GM15510 (cell line): ENCODE results near the gene SEC14L3.

ENCODE experiments used
- POLR2A ChIP-seq: IDR thresholded peaks from 3 replicates; pipeline ENCODE4 v1.6.1; 2011; ENCODE audit warnings: borderline replicate concordance; ENCODE audit not compliant: insufficient read length; ENCODE audit errors: extremely low read depth

SEC14L3 gene

DNA sequence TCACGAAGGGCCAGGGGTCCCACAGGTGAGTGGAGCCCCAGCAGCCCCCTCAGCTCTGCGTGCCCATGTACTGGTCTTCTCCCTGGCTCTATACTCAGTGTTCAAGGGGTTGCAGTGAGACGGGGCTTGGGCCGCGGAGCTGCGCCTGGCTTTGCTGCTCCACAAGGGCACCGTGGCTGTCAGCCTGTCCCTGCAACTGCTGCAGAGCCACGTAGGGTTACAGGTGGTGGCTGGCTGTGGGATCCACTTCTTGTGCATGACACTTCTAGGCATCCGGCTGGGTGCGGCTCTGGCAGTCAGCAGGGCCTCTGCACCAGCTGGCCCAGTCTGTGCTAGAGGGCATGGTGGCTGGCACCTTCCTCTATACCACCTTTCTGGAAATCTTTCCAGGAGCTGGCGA lies 32.0 kb downstream of the SEC14L3 start:
- TF ChIP-seq POLR2A, result no peak

DNA sequence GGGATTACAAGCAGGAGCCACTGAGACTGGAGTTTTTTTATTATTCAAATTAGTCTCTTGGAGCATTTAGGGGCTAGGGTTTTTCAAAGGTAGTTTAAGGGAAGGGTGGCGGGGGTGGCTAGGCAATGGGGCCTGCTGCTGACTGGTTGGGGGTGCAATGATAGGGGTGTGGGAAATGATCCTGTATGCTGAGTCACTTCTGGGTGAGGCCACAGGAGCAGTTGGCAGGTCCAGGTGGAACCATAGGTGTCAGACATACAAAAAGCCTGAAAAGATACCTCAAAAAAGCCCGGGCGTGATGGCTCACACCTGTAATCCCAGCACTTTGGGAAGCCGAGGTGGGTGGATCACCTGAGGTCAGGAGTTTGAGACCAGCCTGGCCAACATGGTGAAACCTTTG lies 32.6 kb downstream of the SEC14L3 start:
- no peak for TF ChIP-seq POLR2A

DNA sequence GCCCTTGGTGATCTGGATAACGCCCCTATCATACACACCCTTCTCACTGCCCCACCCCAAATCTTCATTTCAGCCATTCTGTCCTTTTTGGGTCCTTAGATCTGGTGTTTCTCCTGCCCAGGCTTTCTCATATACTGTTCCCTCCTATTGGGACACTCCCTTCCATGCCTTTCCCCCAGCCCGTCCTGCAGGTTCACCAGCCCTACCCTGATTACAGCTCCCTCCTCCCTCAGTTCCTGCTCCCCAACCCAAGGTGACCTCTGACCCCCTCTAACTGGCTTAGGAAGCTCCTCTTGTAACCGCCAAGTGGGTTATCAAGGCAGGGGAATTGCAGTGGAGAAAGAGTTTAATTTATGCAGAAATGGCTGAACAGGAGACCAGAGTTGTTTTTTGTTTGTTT lies 33.3 kb downstream of the SEC14L3 start:
- no peak for TF ChIP-seq POLR2A

DNA sequence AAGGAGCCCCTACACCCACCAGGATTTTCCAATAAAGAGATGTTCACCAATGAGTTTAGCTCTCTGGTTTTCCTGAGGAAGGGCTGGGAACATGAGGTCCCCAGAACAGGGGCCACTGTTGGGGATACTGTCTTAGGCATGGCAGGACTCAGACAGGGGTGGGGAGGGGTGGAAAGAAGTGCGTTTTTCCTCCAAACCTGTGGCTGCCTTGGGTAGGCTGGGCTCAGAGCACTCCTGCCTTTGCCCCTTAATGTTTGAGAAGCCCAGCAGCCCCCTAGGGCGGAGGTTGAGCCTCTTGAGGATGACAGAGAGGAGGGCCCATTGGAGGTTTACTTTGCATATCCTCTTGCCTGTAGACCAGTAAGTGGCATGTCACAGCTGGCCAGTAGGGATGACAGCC lies 35.6 kb downstream of the SEC14L3 start:
- TF ChIP-seq POLR2A, result no peak

DNA sequence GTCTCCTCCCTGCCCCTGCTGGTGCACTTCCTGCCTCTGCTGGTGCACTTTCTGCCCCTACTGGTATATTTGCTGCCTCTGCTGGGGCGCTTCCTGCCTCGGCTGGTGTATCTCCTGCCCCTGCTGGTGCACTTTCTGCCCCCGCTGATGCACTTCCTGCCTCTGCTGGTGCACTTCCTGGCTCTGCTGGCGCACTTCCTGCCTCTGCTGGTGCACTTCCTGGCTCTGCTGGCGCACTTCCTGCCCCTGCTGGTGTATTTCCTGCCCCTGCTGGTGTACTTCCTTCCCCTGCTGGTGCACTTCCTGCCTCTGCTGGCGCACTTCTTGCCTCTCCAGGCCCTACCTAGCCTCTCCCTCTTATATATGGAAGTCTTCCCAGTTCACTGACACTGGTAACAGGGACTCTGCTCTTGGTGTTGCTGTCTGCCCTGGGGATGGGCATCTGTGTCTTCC lies 36.1 kb downstream of the SEC14L3 start:
- peak; percentile 44 for TF ChIP-seq POLR2A

DNA sequence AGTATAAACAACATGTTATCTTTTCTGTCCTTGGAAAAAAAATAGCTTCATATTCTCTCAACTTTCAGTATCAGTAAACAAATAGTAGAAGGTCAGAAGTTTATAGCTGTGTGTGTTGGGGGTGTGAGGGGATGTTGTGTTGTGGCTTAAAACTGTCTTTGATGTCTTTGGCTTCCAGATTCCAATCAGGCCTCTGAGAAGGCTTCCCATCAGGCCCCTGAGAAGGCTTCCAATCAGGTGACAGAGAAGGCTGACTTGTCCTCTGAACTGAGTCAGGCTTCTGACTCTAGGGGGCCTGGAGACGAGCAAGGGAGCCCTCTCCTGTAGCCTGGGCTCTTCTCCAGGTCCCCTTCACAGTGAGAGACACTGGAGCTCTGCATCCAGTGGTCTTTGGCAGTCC lies 37.0 kb downstream of the SEC14L3 start:
- TF ChIP-seq POLR2A, result no peak

DNA sequence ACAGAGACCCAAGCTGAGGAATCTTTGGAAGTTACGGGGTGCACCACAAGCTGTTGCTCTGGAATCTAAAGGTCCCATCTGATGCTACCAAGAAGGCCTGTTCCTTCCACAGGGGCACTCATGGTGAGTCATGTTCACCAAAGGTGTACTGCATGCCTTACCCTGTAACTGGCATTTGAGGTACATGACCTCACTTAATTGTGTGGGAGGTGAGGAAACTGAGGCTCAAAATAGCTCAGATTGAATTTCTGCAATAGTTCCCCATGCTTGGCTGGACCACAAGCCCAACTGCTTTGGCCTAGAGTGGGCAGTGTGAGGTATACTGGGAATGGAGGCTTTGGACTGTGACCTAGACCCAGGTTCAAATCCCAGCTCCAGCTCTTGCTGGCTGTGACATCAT lies 38.0 kb downstream of the SEC14L3 start:
- no peak for TF ChIP-seq POLR2A

DNA sequence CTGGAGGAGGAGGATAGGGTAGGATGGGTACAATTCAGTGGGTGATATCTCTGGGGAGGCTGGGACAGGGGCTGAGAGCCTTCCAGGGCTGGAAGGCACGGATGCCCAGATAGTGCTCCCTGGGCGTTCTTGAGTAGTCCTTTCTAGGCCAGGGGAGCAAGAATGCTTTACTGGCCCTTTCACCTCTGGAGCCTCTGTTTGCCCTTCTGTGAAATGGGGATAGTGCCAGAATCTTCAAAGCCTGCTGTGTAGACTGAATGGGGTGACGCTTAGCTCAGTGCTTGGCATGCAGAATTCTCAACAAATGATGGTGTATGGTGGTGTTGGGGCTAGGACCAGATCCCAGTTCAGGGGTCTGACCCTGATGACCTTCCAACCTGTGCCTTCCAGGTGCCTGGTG lies 38.6 kb downstream of the SEC14L3 start:
- no peak for TF ChIP-seq POLR2A

DNA sequence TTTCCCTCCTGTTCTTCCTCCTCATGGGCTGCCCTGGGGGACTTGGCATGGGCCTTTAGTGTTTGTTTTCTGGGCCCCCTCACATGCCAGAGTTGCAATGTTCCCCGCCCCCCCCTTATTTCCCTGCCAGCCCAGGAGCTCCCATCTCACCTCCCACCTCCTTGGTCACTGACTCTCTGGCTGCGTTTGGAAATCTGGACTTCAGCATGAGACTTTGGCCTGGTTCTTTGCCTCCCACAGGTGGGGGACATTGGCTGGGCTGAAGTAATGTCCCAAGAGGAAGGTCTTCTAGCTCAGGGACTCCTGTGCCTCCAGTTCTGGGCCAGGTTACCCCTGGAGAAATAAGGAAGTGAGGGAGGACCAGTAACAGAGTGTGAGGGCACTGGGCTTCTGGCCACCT lies 39.3 kb downstream of the SEC14L3 start:
- no peak for TF ChIP-seq POLR2A

DNA sequence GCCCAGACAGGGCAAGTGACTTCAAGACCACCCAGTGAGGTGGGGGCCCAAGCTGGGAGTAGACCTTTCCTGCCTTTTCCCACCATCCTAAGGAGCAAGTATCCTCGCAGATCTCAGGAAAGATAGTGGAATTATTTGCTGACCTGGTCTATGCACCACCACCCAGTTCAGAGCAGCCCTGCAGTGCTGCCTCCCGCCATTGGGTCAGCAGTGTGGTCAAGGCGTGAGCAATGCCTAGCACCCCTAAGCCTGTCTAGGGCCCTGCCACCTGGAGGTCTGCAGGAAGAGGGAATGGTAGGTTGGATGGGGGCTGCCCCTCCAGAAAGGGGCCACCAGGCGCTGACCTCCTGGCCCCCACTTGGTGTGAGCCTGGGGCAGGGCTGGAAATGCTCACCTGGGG lies 39.7 kb downstream of the SEC14L3 start:
- TF ChIP-seq POLR2A, result no peak

DNA sequence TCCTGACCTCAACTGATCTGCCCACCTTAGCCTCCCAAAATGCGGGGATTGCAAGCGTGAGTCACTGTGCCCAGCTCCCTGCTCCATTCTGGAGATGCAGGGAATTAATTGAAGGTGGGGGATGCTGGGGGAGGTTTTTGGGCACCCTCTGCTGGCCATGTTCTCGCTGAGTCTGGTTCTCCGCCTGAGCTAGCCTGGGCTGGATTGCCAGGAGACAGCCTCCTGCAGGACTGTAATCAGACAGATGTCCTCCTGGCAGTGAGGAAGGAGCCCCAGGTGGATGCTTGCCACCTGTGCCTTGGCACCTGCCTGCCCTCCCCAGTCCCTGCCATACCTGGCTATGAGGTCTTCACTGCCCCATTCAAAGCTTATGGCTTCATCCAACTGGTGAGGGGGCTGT lies 40.9 kb downstream of the SEC14L3 start:
- no peak for TF ChIP-seq POLR2A

DNA sequence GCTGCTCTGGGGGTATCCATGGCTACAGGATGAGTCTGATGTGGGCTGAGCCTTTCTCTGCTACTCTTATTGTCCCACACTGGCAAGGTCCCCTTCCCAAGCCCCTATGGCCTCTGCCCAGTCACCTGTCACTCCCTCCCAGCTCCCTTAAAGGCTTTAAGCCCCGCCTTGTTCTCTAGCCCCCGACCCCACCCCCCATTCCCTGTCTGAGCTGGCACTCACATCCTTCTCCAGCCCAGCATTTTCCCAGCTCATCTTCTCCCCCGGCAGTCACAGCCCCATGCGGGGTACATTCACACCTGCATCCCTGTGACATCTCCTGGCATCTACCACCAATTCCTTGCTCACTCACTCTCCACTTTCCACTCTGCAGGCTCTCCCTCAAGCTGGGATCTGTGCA lies 41.9 kb downstream of the SEC14L3 start:
- no peak for TF ChIP-seq POLR2A

DNA sequence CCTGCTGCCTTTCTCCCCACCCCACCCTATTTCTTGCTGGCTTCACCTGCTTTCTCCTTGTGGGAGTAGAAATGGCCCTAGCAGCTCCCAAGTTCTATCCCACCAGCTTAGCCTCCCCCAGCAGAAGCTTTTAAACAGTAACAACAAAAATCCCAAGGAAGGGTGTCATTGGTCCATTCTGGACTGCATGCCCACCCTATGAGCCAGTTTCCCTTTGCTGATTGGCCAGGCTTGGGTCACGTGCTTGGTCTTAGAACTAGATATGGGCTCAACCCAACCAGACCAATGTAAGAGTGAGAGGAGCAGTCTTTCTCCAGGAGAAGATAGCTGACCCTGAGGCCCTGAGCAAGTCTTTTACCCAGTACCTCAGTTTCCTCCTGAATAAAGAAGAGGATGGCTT lies 43.9 kb downstream of the SEC14L3 start:
- no peak for TF ChIP-seq POLR2A

DNA sequence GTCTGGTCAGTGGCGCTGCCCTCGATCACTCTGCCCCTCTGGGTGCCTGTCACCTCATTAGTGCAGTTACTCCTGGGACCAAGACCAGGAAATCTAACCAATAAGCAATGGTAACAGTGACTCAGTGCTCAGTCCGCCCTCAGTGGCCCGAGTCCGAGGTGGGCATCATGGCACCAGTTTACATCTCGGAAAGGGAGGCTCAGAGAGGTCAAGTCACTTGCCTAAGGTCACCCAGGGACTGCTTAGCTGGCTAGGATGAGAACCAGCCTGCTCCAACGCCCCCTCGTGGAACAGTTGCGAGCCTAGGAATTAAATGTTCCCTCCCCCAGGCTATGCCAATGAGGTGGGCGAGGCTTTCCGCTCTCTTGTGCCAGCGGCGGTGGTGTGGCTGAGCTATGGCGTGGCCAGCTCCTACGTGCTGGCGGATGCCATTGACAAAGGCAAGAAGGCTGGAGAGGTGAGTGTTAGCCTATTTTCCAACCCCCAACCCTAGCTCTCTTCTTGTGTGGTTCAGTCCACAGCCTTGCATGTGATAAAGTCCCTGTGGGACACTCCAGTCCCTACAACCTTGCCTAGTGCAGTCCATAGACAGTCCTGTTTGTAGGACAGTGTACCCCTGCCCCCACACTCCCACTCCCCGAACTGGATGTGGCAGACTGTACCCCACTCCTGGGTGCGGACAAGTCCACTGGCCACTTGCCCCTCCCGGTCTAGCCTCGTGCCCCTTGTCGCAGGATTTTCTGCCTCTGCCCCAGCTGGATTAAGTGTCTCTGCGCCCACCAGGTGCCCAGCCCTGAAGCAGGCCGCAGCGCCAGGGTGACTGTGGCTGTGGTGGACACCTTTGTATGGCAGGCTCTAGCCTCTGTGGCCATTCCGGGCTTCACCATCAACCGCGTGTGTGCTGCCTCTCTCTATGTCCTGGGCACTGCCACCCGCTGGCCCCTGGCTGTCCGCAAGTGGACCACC lies 45.1 kb downstream of the SEC14L3 start:
- TF ChIP-seq POLR2A, result no peak

DNA sequence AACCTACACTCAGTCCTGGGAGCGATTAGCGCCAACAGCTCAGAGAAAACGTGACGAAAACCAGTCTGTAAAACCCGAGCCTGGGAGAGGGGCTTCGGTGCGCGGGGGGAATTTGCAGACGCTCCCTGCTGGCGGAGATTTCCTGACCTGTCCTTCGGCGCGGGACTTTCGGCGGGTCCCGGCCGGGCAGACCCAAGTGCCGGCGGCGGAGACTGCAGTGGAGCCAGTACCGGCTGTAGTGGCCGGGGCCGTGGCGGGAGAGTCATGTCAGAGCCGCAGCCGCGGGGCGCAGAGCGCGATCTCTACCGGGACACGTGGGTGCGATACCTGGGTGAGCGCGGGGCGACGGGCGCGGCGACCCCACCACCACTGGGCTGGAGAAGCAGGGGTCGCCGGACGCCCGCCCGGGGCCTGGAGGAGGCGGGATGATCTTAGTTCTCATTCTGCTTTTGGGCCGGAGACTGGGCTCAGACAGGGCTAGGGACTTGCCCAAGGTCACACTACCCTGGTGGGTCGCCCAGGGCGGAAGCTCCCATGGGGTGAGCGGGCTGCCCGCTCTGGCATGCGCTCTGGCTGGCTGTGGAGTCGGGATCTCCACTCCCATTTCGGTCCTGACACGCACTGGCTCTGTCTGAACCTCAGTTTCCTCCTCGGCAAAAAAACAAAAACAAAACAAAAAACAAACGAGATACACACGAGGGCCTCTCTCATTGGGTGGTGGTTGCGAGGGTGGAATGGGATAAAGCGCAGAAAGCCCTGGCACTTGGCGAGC lies 46.0 kb downstream of the SEC14L3 start, which contains the start of gene MTFP1:
MTFP1 (plus strand) TSS at position 153 of the 772 bp plus-strand sequence; CDS start at position 265, 112 bp downstream.
- TF ChIP-seq POLR2A, result peak; percentile 71

DNA sequence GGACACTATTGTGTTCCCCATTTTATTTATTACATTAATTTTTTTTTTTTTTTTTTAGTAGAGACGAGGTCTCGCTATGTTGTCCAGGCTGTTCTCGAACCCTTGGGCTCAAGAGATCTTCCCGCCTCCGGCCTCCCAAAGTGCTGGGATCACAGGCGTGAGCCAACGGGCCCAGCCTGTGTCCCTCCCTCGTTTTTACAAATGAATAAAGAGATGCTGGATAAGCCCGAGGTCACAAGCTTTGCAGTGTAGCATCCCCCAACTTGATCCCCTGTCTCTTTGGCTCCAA lies 46.5 kb downstream of the SEC14L3 start:
- no peak for TF ChIP-seq POLR2A
